GM21447 (cell line): Measurements from ENCODE around the gene TUBGCP6.

ENCODE experiments used
- ATAC-seq: cut with Tn5 transposase; IDR thresholded peaks from one replicate; pipeline ENCODE4 v1.9.1; 2021; ENCODE audit not compliant: unreplicated experiment

The TUBGCP6 gene

GRCh38 chr22:50266994-50267393, 22.2 kb upstream of the TUBGCP6 start:
- ATAC-seq: no peak

GRCh38 chr22:50264946-50265669, 20.3 kb upstream of the TUBGCP6 start:
- ATAC-seq: no peak

GRCh38 chr22:50264104-50264745, 19.4 kb upstream of the TUBGCP6 start:
- no peak for ATAC-seq

- ATAC-seq: no peak
Measured at GRCh38 chr22:50262973-50263617, 18.3 kb upstream of the TUBGCP6 start.

GRCh38 chr22:50262460-50262911, 17.7 kb upstream of the TUBGCP6 start:
- ATAC-seq: no peak

GRCh38 chr22:50261615-50262459, 17.0 kb upstream of the TUBGCP6 start, which contains the start of gene MAPK12:
Gene MAPK12, minus strand, starts transcription at chr22:50261683. Its CDS starts 174 bp downstream, at chr22:50261509.
- no peak for ATAC-seq

GRCh38 chr22:50260801-50261614, 16.2 kb upstream of the TUBGCP6 start:
- no peak for ATAC-seq

GRCh38 chr22:50260434-50260800, 15.6 kb upstream of the TUBGCP6 start:
- ATAC-seq: no peak

- ATAC-seq: no peak
Measured at GRCh38 chr22:50259302-50259701, 14.5 kb upstream of the TUBGCP6 start.

- no peak for ATAC-seq
Measured at GRCh38 chr22:50258361-50259292, 13.8 kb upstream of the TUBGCP6 start.

- no peak for ATAC-seq
Measured at GRCh38 chr22:50257451-50258360, 12.9 kb upstream of the TUBGCP6 start.

GRCh38 chr22:50257041-50257440, 12.2 kb upstream of the TUBGCP6 start:
- no peak for ATAC-seq

GRCh38 chr22:50256258-50256862, 11.5 kb upstream of the TUBGCP6 start:
- no peak for ATAC-seq

GRCh38 chr22:50255607-50256006, 10.8 kb upstream of the TUBGCP6 start:
- no peak for ATAC-seq

GRCh38 chr22:50255099-50255498, 10.3 kb upstream of the TUBGCP6 start:
- no peak for ATAC-seq

GRCh38 chr22:50253941-50254340, 9.1 kb upstream of the TUBGCP6 start:
- ATAC-seq: no peak

GRCh38 chr22:50253046-50253915, 8.5 kb upstream of the TUBGCP6 start:
- no peak for ATAC-seq
